GM19099 (cell line): ENCODE data around the gene DRC7.

Source experiments
- POLR2A ChIP-seq: IDR thresholded peaks from 3 replicates; pipeline ENCODE4 v1.6.1; 2011; ENCODE audit warnings: low read depth; ENCODE audit not compliant: insufficient read length; ENCODE audit errors: extremely low read depth

DRC7 gene

DNA sequence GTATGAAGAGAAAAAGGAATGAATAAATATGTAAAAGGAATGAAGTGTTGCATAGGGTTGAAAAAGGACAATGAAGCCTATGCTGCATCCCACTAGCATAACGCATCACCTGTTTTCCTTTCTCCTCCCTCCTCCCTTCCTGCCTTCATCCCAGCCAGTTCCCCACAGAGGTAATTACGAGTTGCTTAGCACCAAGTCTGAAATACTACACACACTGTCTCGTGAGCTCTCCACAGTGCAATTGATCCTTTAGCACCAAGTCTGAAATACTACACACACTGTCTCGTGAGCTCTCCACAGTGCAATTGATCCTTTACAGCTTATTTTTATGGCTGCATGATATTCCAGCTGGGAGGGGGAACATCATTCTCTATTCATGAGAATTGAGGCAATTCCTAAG lies 1.1 kb upstream of the DRC7 start:
- TF ChIP-seq POLR2A, result no peak

- TF ChIP-seq POLR2A, result no peak
Observed at GRCh38 chr16:57694231-57694724, 328 bp upstream of the DRC7 start.

- no peak for TF ChIP-seq POLR2A
Observed at GRCh38 chr16:57695680-57696069, 1.1 kb downstream of the DRC7 start.

GRCh38 chr16:57696240-57696639 lies 1.6 kb downstream of the DRC7 start:
- TF ChIP-seq POLR2A, result no peak

GRCh38 chr16:57697896-57698537 lies 3.4 kb downstream of the DRC7 start:
- no peak for TF ChIP-seq POLR2A

DNA sequence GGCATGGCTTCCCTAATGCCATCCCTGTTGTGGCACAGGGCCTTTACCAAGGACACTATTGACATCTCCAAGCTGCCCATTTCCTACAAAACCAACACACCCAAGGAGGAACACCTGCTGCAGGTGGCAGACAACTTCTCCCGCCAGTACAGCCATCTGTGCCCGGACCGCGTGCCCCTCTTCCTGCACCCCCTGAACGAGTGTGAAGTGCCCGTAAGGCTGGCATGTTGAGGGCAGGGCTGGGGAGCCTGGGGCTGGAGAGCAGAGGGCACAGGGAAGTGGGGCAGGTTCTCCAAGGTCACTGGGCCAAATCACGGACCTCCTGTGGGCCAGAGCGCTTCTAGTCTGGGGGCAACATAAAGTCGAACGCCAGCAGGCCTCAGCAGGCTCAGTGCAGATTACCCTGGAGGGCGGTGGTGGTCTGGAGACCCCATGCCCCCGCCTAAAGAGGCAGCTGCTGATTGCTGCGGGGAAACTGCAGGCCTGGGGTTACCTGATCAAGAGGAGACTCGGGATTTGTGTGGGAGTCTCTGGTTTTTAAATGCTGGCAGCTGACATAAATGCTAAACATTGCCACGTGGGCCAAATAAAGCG lies 4.3 kb downstream of the DRC7 start:
- TF ChIP-seq POLR2A, result no peak

- TF ChIP-seq POLR2A, result no peak
Observed at GRCh38 chr16:57699481-57699880, 4.9 kb downstream of the DRC7 start.

DNA sequence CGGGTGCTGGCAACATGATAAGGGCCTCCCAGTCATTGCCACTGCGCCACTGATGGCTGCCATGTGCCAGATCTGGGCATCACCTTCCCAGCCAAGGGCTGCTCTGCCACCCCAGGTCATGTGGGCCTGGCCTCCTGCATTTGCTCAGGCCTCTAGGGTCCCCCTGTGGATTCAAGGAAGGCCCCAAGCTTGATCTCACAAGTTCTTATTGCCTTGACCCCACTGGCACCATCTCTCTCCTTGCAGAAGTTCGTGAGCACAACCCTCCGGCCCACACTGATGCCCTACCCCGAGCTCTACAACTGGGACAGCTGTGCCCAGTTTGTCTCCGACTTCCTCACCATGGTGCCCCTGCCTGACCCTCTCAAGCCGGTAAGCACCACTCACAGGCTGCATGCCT lies 5.3 kb downstream of the DRC7 start:
- TF ChIP-seq POLR2A, result no peak

DNA sequence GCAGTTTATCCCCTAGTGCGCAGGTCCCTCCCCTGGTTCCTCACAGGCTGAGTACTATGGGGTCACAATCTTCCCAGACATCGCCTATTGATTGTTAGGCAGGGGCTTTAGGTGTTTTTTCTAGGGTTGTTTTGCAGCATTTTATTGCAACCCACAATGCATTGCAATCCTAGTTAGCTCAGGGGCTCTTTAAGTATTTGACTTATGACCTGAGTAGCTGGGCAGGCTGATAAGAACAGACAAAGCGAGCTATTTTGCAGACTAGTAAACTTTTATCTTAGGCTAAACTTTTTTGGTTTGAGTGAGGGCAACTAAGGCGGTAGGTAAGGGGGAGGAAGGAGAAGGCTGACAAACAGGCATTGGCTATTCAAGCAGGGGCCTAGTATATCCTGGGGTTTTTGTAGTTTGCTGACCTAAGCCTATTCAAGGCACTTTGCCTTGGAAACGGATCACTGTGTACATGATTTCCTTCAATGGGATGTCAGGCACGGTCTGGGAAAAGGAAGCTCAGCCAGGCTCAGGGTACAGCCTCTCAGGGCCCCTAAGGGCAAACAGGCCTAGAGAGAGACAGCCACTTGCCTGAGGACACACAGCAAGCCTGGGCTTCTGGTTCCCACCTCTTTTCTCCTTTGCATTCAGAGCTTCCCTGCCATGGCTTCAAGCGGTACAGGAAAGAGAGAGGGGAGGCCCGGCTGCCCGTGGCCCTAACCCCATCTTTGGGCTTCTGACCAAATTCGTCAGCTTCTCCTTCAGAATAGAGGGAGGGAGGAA lies 6.4 kb downstream of the DRC7 start:
- no peak for TF ChIP-seq POLR2A

GRCh38 chr16:57701759-57702371 lies 7.3 kb downstream of the DRC7 start:
- no peak for TF ChIP-seq POLR2A

DNA sequence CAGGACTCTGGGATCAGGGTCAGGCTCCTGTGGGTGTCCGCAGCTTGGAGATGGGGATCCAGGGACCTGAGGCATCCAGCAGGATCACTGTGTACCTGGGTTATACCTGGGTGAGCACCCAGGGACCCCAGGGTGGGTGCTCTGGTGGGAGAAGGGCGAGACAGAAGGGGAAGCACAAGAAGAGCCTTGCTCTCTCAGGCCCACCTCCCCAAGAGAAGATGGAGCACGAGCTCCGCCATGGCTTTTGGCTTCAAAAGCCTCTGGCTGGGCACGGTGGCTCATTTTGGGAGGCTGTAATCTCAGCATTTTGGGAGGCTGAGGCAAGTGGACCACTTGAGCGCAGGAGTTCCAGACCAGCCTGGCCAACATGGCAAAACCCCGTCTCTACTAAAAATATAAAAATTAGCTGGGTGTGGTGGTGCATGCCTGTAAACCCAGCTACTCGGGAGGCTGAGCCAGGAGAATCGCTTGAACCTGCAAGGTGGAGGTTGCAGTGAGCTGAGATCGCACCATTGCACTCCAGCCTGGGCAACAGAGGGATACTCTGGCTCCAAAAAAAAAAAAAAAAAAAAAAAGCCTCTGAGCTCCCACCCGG lies 8.9 kb downstream of the DRC7 start:
- no peak for TF ChIP-seq POLR2A

DNA sequence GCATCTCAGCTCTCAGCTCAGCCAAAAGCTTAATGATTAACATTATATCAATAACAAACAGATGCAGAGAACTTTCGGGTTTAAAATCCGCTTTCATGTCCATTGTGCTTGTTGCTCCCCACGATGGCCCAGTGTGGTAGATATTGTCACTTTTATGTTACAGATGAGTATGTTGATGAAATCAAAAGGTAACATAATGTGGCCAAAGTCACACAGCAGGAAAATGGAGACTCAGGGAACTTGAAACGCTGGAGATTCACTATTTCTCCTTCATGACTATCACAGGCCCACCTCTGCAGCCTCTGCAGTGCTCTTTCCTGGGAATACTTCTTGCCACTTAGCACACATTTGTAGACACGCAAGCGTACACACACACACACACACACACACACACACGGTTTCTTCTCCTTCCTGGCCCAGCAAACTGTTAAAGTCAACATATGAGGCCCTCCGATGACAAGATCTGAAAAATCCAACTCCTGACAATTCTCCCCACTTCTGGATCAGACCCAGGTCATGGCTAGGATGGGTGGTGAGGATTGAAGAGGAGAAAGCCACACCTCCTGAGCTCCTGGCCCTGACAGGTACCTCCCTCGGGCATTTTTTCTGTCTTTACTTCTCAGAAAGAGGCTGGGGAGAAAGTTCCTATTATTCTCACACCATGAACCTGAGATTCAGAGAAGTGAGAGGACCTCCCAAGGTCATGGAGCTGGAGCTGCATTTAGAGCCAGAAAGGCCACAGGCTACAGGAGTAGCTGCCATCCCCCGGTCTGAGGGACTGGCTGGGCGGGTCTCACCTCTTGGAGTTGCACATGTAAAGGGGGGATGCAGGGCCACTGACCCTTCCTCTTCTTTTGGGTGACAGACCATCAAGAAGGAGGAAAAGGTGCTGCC lies 9.7 kb downstream of the DRC7 start:
- TF ChIP-seq POLR2A, result no peak

DNA sequence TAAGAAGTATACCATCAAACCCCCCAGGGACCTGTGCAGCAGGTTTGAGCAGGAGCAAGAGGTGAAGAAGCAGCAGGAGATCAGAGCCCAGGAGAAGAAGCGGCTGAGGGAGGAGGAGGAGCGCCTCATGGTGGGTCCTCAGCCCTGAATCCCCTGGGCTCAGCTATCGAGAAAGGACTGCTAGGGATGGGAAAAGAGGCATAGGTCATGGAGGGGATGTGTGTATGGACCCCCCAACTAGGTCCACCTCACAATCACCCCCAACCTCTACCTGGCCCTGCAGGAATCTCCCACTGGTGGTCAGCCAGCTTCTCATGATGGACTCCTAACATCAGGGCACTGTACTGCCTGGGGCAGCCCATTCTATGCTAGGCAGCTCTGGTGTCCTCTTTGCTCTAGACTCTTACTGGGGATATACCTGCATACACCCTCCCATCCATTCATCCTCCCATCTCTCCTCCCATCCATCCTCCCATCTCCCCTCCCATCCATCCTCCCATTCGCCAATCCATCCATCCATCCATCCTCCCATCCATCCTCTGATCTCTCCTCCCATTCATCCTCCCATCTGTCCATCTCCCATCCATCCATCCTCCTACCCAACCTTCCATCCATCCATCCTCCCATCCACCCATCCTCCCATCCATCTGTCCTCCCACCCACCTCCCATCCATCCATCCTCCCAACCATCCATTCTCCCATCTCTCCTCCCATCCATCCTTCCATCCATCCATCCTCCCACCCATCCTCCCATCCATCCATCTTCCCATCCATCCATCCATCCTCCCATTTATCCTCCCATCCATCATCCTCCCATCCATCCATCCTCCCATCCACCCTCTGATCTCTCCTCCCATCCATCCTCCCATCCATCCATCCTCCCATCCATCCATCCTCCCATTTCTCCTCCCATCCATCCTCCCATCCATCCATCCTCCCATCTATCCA lies 10.6 kb downstream of the DRC7 start:
- TF ChIP-seq POLR2A, result no peak
